NCI-H187 (cell line): Measurements from ENCODE around the gene NXPH4.
A peak's percentile ranks its signal among the peaks of the same experiment; 100 is the strongest.

Experiments
- DNase-seq, 2 experiments: peaks; one replicate each; lab custom pipeline; 2025; lab: John Stamatoyannopoulos, UW

Gene NXPH4

DNA sequence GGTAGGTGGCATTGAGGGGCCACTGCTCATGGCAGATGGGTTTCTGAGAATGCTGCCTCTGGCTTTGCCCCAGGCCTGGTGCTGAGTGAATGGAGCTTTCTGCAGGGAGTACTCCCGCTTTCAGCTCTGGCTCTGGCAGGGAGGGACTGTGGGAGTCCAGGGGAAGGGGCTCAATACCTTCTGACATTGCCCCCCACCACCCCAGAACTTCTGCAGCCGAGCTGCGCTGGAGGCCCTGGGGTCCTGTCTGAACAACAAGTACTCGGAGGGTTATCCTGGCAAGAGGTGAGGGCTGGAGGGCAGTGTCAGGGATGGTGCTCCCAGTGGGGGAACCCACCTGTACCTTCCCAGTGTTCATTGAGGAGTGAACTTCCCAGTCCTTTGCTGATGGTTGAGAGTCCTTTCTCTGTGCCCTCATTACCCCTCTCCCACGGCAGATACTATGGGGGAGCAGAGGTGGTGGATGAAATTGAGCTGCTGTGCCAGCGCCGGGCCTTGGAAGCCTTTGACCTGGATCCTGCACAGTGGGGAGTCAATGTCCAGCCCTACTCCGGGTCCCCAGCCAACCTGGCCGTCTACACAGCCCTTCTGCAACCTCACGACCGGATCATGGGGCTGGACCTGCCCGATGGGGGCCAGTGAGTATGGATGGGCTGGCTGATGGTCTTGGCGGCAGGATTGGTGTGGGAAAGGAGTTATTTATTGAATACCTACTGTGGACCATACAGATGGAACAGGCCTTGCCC, 14.9 kb downstream of the NXPH4 start:
- DNase-seq, result no peak

DNA sequence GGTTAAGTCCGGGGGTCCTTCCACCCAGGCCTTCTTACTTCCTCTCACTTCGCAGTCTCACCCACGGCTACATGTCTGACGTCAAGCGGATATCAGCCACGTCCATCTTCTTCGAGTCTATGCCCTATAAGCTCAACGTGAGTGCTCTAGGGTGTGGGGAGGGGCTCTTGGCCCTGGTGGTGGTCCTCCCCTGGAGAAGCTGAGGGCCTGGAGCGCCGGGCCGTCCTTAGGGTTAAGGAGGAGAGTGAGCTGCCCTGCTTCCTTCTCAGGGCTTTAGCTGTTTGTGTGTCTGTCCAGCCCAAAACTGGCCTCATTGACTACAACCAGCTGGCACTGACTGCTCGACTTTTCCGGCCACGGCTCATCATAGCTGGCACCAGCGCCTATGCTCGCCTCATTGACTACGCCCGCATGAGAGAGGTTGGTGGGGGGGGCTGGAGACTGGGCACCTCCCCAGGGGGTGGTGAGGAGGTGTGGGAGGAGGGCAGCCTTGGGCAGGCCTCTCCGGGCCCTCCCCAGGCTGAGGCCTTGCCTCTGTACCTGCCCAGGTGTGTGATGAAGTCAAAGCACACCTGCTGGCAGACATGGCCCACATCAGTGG, 15.7 kb downstream of the NXPH4 start:
- DNase-seq, result no peak

DNA sequence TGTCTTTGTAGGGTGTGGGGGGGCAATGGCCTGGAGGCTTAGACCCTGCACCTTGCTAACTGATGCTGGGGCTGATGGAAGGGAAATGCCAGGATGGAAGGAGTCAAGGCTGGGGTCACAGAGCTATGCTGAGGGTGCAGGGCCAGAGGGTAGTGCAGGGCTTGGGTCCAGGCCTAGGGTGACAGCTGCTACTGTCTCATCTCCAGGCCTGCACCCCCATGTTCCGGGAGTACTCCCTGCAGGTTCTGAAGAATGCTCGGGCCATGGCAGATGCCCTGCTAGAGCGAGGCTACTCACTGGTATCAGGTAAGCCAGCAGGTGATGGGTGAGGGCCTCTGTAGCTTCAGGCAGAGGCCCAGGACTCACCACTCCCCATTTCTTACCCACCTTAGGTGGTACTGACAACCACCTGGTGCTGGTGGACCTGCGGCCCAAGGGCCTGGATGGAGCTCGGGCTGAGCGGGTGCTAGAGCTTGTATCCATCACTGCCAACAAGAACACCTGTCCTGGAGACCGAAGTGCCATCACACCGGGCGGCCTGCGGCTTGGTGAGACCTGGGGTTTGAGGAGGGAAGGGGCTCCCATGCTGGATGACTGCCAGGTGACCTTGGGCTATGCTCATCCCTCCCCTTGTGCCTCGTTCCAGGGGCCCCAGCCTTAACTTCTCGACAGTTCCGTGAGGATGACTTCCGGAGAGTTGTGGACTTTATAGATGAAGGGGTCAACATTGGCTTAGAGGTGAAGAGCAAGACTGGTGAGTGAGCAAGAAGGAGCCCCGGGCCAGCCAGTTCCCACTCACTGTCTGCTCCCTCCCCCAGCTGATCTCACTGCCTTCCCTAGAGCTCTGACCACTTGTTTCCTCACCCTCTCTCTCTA, 17.0 kb downstream of the NXPH4 start:
- DNase-seq, result no peak

DNA sequence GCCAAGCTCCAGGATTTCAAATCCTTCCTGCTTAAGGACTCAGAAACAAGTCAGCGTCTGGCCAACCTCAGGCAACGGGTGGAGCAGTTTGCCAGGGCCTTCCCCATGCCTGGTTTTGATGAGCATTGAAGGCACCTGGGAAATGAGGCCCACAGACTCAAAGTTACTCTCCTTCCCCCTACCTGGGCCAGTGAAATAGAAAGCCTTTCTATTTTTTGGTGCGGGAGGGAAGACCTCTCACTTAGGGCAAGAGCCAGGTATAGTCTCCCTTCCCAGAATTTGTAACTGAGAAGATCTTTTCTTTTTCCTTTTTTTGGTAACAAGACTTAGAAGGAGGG, 17.6 kb downstream of the NXPH4 start:
- DNase-seq, result no peak

DNA sequence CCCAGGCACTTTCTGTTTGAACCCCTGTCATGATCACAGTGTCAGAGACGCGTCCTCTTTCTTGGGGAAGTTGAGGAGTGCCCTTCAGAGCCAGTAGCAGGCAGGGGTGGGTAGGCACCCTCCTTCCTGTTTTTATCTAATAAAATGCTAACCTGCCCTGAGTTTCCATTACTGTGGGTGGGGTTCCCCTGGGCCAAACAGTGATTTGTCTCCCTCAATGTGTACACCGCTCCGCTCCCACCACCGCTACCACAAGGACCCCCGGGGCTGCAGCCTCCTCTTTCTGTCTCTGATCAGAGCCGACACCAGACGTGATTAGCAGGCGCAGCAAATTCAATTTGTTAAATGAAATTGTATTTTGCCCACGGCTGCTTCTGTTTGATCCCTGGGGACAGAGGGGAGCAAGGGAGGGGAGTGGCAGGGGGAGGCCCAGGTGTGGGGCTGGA, 18.0 kb downstream of the NXPH4 start:
- no peak for DNase-seq

DNA sequence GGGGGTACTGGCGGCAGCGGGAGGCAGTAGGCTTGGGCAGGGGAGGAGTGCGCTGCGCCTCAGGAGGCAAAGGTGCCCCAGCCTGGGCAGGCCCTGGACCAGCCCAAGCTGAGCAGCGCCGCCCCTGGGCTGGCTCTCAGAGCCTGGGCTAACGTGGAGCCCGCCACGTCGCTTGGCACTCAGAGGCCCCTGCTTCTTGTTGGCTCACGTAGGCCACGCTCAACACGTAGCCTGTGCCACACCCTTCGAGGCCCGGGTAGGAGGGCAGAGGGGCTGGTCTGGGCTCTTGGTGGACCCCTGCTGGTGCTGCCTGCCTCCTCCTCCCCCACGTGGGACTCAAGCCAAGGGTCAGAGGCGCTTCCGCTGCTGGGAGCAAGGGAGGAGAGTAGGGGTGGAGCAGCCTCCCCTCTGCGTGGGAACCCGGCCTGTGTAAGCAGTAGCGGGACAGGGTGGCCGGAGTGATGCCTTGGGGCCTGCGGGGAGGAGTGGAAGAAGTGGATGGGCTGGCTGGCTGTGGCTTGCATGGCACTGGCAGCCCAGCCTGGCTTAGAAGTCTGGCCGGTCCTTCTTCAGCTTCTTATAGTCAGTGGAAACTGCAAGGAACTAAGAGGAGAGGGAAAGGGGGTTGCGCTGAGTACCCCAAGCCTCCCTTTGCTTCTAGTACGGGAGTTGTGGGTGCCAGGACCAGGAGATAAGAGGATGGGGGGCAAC, 18.6 kb downstream of the NXPH4 start:
- DNase-seq, result no peak

DNA sequence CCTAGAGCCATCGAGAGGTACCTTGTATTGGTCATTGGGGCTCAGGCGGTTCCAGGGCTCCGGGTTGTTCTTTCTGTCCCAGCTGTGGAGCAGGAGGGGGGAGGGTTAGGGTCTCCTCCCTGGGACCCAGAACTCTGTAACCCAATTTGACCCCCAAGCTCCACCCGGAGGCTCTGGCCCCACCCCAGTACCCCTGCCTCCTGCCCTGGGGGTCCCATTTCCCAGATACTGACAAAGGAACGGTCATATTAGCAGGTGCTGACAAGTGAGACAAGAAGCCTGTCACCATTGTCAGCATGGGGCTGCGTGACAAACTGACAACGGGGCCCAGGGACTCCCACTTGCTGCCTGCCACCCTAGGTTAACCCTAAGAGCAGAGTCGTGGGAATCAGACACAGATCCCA, 19.1 kb downstream of the NXPH4 start:
- DNase-seq, result no peak

DNA sequence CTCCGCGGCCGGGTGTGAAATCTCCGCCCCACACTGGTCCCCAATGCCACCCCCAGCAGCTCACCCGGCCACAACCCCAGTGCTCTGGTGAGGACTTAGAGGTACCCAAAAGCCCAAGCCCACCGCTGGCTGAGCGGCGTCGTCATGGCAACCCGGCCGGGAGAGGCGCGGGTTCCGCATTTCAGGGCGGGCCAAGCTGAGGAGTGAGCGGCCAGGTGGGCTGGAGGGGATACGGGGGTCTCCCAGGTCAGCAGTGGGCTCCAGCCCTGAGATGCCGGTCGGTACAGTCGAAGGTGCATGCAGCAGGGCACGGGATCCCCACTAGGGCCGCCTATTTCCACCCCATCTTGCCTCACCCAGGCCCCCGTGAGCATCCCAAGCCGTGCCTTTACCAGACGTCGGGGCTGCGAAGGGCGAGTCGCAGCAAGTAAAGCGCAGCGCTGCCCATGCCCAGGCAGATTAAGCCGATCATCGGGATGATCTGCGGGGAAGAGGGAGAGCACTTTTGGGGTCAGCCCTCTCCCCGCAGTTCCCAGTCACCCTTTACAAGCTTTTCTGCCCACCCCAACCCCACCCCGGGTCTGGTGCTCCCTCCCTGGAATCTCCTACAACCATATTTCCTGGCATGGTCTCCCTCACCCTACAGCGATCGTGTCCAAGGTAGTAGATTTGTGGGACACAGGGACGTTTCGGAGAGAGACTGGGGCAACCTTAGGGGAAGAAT, 19.8 kb downstream of the NXPH4 start:
- no peak for DNase-seq

DNA sequence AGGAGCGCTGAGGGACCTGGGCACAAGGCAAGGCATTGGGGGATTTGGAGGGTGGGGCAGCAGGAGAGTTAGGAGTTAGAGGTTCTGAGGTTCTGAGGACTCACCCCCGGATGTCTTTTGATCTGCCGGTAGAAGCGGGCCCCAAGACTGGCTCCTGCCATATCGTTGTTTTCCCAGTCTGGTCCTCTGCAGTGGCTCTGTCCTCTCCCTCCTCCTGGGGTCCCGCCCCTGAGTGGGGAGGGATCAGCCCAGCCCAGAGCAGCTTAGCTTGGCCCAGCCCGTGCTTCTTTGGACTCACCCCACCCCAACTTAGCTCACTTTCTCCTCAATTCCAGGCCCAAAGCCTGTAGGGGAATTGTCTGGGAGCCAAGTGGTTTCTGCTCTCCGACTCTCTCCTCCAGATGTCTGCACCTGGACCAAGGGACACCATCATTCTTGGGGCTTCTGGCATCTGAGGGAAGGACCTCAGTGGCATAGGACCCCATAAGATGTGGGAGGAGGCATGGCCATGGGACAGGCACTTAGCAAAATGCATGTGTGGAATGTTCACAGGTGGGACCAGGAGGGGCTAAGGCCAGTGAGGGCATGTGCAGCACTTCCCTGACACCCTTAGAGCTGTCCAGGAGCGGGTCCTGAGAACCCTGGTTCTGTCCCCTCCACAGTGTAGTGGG, 20.5 kb downstream of the NXPH4 start:
- no peak for DNase-seq

DNA sequence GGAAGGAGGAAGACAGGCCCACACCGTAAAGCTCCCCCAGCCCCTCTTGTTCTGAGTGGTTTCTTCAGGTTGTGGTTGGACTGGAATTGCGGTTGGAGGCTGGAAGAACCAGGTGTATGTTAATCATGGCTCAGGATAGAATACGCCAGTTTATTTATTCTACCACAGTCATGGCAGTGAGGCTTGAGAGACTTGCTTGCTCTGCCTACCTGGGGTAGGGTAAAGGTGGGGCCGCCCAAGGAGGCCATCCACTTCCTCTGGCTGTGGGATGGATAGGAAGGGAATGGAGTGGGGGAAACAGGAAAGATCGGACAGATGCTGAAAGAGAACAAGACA, 21.0 kb downstream of the NXPH4 start:
- DNase-seq, result peak; percentile 66 to 67

DNA sequence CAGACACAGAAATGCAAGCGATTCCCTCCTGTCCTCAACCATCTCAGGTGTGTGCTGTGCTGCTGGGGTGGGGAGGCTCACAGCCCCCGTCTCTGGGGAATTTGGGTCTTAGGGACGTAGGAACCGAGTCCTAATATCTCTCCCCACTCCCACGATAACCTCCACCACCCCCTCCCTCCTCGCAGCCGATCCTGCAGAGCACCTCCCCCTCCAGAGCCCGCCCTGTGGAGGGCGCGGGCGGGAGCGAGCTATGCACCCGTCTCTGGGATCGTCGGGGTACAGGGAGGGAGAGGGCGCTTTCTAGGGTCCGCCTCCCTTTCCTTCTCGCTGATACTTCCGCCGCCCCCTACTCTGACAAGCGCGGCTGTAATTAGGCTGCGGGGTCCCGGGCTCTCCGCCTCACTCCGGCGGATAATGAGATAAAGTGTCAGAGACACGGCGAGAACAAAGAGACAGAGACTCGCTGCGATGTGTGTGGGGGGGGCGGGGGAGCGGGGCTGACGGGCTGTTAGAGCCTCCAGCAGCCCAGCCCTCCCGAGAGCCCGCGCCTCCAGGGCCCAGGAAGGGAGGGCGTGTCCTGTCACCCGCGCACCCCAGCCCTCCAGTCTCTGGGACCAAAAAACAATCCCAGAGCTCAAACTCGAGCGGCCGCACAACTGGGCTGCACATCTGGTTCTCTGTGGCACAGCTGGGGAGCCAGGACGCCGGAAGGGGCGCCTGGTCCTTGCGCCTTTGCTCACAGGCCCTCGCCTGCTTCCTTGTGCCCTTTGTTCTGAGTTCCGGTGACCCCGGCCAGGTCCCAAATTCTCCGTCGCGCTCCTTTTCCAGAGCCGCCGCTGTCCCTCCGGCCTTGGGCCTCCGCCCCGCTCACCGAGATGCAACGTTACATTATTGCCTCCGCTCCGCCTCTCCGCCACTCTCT, 21.6 kb downstream of the NXPH4 start:
- peak; percentile 58 to 64 for DNase-seq

DNA sequence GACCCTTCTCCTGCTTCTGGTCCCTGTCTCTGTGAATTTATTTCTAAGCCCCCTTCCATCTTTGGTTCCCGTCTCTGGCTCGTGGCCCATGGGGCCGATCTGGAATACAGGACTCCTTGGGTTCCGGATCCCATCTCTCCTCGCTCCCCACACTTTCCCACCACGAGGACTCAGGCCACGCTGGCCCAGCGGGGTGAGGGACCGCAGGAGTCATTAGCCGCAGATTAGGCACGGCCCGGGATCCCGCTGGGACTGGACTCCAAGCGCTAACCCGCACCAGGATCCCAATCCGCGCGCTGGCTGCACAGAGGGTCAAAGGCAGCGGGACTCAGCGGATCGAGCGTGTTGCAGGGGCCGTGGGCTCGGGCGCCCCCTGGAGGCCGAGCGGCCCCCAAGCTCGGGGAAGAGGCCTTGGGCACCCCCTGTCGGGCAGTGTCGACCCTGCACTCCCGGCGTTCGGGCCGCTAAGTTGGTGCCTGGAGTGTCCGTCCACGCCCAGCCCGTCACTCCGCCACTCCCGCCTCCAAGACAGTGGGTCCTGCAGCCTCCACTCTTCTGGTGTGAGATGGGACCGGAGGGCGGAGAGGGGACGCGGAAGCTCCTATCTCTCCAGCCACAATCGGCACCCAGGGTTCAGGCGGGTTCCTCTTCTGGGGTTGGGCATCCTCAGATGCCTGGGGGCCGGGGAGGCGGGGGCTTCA, 22.4 kb downstream of the NXPH4 start:
- peak; percentile 89 to 90 for DNase-seq

DNA sequence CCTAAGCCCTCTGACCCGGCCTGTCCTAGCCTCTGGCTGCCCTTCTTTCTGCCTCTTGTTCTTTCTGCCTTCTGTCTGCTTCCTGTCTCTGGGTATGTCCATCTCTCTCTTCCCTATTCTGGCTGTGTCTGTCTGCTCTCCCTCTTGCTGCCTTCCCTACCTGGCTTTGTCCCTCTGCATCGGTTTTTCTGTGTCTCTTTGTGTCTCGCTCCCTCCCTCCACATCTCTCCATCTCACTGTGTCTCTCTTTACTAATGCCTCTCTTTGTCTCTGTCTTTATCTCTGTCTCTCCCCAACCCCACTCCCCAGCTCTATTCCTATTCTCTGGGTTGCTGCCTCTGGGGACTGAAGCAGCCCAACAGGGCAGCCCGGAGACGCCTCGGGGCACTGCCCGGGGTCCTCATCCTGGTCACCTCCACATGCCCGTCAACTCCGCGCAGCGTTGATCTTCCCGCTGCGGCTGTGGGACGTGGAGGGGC, 23.0 kb downstream of the NXPH4 start:
- peak in 1 of 2 experiments; percentile 80 for DNase-seq

DNA sequence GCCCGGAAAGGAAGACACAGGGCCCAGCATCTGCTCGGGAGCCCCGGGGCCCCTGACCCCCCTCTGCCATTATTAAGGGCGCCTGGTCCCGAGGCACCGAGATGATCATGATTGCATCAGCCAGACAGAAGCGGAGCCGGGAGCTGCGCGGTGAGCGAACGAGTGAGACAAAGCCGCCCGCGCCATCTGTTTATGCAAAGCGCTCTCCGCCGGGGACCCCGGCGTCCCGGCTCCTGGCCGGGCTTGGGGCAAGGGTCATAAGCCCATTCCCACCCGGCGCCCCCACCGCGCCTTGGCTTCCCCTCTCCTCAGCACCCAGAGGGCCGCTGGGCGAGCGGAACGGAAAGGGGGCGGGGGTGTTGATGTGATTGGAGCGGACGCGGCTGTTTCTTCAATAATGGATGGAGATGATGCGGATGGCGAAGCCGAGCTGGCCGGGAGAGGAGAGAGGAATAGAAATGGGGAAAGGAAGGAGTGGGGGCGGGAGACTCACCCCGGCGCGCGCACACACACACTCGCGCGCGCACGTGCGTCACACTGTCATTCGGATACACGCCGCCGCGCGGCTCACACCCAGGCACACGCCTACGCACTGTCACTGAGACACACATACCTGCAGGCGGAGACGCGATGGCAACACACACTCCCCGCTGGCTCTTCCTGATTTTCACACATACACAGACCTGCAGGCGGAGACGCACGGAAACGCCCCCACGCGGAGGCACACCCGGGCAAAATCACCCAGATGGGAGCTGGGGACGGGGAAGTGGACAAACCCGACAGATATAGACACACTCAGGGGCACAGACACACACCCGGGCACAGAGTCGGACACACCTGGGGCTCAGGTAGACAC, 23.7 kb downstream of the NXPH4 start:
- peak; percentile 60 to 71 for DNase-seq

DNA sequence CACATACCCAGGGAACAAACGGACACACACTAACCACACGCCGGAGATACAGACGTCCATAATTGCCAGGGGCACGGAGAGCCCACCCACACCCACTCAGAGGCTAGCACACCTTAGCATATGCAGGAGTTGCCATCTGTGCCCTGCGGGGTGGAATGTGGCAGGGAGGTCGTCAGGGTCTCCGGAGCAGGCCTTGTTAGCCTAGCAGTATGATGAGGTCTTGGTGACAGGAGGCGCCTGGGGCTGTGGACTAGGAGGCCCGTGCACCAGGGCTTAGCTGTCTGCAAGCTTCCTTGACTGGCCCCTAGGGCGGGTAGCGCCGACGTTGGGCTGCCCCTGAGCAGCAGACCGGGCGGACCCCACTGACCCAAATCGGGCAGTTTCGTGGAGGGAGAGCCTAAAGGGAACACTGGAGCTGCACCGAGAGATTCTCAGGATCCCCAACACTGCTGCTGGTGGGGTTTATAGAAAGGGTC, 24.4 kb downstream of the NXPH4 start:
- DNase-seq, result no peak

DNA sequence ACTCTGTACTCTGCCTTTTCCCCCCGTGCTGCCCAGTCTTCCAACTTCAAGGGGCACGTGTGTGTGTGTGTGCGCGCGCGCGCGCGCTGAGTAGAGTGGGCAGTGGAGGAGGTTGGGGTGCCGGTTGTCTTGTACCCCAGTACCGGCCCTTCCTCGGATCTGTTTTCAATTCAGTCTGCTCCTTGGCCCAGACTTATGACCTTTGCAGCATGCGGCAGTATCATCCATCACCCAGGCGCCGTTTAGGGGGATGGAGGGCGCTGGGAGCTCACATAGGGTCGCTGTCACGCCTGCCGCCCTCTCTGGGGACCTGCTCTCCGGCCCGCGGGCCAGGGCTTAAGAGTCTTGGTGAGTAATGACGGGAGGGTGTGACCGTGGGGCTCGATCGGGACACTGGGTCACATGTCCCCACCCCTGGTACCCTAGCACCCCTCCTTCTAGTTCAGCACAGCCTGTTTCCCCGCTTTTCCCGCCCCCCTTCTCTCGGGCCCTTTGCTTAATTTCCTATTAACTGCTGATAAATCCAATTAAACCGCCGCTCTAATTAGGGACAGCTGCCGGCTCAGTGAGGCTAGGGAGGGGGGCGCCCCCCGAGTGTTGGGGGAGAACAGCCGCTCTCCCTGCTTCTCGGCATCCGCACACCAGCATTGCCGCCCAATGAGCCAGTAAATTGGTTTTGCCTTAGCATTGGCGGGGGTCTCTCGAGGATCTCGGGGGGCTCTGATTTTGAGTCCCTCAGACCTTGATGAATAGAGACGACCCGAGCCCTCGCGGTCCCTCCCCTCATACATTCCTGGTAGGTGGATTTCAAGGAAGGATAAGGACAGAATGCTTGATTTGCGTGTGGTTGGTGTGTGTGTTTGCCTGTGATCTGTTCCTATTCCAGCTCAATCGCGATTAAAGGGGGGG, 25.1 kb downstream of the NXPH4 start:
- DNase-seq, result no peak

DNA sequence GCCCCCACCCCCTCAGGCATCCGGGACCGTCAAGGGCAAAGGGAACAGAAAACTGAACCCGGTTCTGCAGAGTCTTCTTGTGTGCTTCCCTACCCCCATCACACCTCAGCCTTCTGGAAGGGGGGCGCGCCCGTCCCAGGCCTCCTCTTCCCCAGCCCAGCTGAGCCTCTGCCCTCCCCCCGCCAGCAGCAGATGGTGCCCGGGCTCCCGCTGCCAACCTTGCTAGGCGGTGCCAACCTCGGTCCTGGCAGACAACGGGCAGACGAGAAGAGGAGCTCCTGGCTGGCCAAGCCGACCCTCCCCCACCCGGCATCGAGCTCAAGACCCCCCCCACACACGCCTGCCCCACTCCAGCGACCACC, 25.7 kb downstream of the NXPH4 start:
- no peak for DNase-seq
